ENCODE data around the gene PLS1.

GRCh38 chr3:142723665-142723967 is 127.4 kb downstream of the PLS1 start:
- TF ChIP-seq EZH2 (IDR thresholded peaks at IDR 0.05; ENCODE audit: insufficient read depth, poor library complexity, severe bottlenecking): no peak
- no peak for TF ChIP-seq EZH2phosphoT487 (IDR thresholded peaks at IDR 0.05; ENCODE audit: insufficient read depth, low read depth)
